Osteocyte (in vitro differentiated cells): ENCODE results near the gene GET3. TPM values are rescaled to one million over a fixed set of nuclear protein-coding genes. Genes with fewer than 3 reads are reported as not detected.
A peak's percentile ranks its signal among the peaks of the same experiment; 100 is the strongest.

ENCODE experiments used
- DNase-seq: peaks from one replicate; pipeline ENCODE4 v3.0.0; 2021; ENCODE audit warnings: mixed read lengths; ENCODE audit not compliant: unreplicated experiment; ENCODE audit errors: extremely low spot score
- H3K27ac Mint-ChIP-seq: one replicate; pipeline ENCODE4 v1.8.0; 2021; ENCODE audit warnings: mild to moderate bottlenecking, mixed read lengths; ENCODE audit not compliant: unreplicated experiment
- H3K27me3 Mint-ChIP-seq: one replicate; pipeline ENCODE4 v1.8.0; 2021; ENCODE audit warnings: mixed read lengths; ENCODE audit not compliant: unreplicated experiment
- H3K36me3 Mint-ChIP-seq: one replicate; pipeline ENCODE4 v1.8.0; 2021; ENCODE audit warnings: mixed read lengths; ENCODE audit not compliant: unreplicated experiment
- H3K4me1 Mint-ChIP-seq: one replicate; pipeline ENCODE4 v1.8.0; 2021; ENCODE audit warnings: mixed read lengths; ENCODE audit not compliant: unreplicated experiment
- H3K4me3 Mint-ChIP-seq: one replicate; pipeline ENCODE4 v1.8.0; 2021; ENCODE audit warnings: mild to moderate bottlenecking, moderate library complexity, mixed read lengths; ENCODE audit not compliant: unreplicated experiment
- H3K9me3 Mint-ChIP-seq: one replicate; pipeline ENCODE4 v1.8.0; 2021; ENCODE audit warnings: mixed read lengths; ENCODE audit not compliant: unreplicated experiment
- total RNA-seq: library from RNA; stranded (reverse); gene quantifications from 2 replicates; pipeline ENCODE4 v1.2.1, GENCODE V29; 2021
- TF ChIP-seq, protein P1 (sequence below): fragments of 200-600 bp; sonication (generic); IDR thresholded peaks from 2 replicates; pipeline ENCODE4 v1.5.0; 2021; ENCODE audit warnings: antibody characterized with exemption, mild to moderate bottlenecking, moderate library complexity

Gene GET3
- total RNA-seq, 1 donor from 2014 or later: 72.1 TPM

DNA sequence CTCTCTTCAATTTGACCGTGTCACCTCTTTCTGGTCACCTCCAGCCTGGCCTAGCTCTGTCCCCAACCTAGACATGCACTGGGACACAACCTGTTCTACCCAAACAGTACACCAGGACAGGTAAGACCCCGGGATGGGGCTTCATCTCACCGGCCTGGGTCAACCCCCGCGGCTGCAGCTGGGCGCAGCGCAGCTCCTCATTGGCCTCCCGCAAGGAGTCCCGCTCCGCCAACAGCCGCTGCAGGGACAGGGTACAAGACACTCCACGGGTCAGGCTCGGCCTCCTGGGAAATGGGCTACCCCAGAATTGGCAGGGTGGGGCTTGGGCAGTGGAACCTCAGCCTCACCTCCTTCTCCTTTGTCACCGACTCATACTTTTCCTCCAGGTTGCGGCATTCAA, 30.4 kb downstream of the GET3 start:
- H3K9me3 Mint-ChIP-seq: no peaks in the 10 kb centered on the region
- no peaks in the 10 kb centered on the region for H3K27me3 Mint-ChIP-seq
- H3K4me1 Mint-ChIP-seq: peaks cover 2% of the 10 kb centered on the region
- H3K4me3 Mint-ChIP-seq: no peak overlapping the region
- DNase-seq: no peak
- TF ChIP-seq, protein P1, sequence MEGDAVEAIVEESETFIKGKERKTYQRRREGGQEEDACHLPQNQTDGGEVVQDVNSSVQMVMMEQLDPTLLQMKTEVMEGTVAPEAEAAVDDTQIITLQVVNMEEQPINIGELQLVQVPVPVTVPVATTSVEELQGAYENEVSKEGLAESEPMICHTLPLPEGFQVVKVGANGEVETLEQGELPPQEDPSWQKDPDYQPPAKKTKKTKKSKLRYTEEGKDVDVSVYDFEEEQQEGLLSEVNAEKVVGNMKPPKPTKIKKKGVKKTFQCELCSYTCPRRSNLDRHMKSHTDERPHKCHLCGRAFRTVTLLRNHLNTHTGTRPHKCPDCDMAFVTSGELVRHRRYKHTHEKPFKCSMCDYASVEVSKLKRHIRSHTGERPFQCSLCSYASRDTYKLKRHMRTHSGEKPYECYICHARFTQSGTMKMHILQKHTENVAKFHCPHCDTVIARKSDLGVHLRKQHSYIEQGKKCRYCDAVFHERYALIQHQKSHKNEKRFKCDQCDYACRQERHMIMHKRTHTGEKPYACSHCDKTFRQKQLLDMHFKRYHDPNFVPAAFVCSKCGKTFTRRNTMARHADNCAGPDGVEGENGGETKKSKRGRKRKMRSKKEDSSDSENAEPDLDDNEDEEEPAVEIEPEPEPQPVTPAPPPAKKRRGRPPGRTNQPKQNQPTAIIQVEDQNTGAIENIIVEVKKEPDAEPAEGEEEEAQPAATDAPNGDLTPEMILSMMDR: no peak
- no peak overlapping the region for H3K27ac Mint-ChIP-seq
- H3K36me3 Mint-ChIP-seq: peaks cover 3% of the 10 kb centered on the region

GRCh38 chr19:12769689-12770088, 32.4 kb downstream of the GET3 start:
- no peak for DNase-seq
- H3K27ac Mint-ChIP-seq: no peak overlapping the region
- no peaks in the 10 kb centered on the region for H3K27me3 Mint-ChIP-seq
- H3K4me1 Mint-ChIP-seq: peaks cover 5% of the 10 kb centered on the region
- no peaks in the 10 kb centered on the region for H3K9me3 Mint-ChIP-seq
- H3K4me3 Mint-ChIP-seq: no peak overlapping the region
- TF ChIP-seq, protein P1: no peak
- H3K36me3 Mint-ChIP-seq: no peaks in the 10 kb centered on the region

- no peak overlapping the region for H3K4me3 Mint-ChIP-seq
- TF ChIP-seq, protein P1: no peak
- no peaks in the 10 kb centered on the region for H3K36me3 Mint-ChIP-seq
- H3K27me3 Mint-ChIP-seq: no peaks in the 10 kb centered on the region
- no peak overlapping the region for H3K27ac Mint-ChIP-seq
- H3K4me1 Mint-ChIP-seq: peaks cover 5% of the 10 kb centered on the region
- no peaks in the 10 kb centered on the region for H3K9me3 Mint-ChIP-seq
- no peak for DNase-seq
Measured at GRCh38 chr19:12770922-12771321, 33.6 kb downstream of the GET3 start.

DNA sequence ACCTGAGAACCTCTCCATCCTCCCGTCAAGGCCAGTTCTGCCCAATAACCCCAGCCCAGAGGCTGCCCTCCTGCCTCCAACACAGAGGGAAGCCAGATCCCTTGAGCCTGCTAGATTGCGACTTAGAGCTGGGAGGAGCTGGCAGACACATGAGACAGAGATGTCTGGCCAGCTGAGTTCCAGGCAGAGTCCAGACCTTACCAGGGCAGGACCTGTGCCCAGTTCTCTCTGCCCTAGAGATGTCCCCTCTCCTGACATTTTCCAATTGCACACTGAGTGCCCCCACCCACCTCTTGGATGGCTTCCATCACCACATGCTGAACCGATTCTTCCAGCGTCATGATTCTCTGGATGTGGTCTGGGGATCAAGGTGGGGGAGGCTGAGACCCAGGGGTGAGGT, 35.0 kb downstream of the GET3 start:
- Mint-ChIP-seq H3K9me3 (no peaks in the 10 kb centered on the region), H3K4me3 (no peak overlapping the region), H3K36me3 (no peaks in the 10 kb centered on the region), H3K27me3 (no peaks in the 10 kb centered on the region), H3K27ac (no peak overlapping the region), H3K4me1 (peaks cover 7% of the 10 kb centered on the region)
- TF ChIP-seq, protein P1: no peak
- DNase-seq: no peak

GRCh38 chr19:12773571-12773970, 36.3 kb downstream of the GET3 start:
- Mint-ChIP-seq H3K4me1 (peaks cover 17% of the 10 kb centered on the region), H3K36me3 (no peaks in the 10 kb centered on the region), H3K27me3 (no peaks in the 10 kb centered on the region), H3K27ac (no peak overlapping the region), H3K4me3 (peak overlapping the region; percentile 2), H3K9me3 (no peaks in the 10 kb centered on the region)
- TF ChIP-seq, protein P1: peak; percentile 34
- no peak for DNase-seq
